NK-92 (cell line): Measurements from ENCODE around the gene HOXC6.

Experiments
- DNase-seq: peaks from one replicate; lab custom pipeline; 2025; ENCODE audit not compliant: unreplicated experiment; lab: John Stamatoyannopoulos, UW

Gene HOXC6

DNA sequence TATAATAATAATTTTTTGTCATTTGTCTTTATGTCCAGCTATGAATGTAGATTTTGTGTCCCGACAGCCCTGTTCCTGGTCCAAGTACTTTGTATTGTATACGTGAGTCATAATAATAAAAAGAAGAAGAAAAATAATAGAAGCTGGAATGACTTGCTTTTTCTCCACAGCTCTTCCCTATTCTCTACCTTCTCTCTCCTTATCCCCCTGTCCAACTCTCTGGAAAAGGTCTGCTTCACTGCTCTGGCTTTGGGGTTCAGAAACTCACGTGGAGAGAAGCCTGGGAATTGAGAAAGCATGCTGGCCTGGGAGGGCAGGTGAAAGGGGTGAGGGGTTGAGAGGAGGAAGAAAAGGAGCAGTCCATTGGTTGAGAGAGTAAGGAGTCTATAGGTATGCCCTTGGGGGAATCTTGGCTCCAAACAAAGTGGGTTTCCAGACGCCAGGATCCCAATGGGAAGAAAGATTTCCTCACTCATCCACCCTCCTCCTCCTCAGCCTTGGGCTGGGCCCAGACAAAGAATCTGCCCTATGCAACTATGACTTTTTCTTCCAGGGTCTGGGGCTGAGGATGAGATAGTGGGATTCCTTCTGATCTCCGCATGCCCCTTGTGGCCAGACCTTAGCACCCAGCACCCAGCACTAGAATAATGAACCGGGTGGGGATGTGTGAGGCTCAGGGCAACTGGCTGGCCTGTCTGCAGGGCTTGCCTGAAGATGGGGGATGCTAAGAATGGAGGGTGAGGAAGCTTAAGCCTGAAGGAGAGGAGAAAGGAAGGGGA, 15.4 kb upstream of the HOXC6 start:
- no peak for DNase-seq

DNA sequence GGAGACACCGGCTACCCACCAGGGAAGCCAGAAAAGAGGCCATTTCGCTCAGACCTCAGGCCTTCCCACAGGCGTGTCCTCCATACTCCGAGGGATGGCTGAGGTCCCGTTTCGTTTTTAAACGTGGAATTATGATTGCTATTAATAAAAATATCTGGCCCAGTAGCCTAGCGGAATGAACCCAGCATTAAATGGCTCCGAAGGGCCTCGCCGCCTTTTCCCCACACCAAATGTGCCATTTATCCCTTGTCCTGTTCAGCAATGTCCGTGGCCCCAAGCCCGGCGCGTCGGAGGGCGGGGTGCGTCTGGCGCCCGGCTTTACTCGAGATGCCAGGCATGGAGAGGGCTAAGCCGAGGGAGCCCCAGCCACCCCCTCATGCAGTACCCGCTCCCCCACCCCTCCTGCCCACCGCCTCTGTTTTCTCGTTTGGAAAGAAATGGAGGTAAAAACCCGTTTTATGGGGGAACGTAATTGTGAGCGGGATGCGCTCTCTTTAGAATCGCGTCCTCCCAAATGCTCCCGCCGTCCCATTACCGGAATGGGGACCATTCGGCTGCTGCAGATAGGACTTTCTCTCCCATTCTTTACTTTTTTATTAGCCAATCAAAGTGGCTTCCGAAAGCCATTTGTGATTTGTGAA, 13.7 kb upstream of the HOXC6 start:
- DNase-seq: no peak

DNA sequence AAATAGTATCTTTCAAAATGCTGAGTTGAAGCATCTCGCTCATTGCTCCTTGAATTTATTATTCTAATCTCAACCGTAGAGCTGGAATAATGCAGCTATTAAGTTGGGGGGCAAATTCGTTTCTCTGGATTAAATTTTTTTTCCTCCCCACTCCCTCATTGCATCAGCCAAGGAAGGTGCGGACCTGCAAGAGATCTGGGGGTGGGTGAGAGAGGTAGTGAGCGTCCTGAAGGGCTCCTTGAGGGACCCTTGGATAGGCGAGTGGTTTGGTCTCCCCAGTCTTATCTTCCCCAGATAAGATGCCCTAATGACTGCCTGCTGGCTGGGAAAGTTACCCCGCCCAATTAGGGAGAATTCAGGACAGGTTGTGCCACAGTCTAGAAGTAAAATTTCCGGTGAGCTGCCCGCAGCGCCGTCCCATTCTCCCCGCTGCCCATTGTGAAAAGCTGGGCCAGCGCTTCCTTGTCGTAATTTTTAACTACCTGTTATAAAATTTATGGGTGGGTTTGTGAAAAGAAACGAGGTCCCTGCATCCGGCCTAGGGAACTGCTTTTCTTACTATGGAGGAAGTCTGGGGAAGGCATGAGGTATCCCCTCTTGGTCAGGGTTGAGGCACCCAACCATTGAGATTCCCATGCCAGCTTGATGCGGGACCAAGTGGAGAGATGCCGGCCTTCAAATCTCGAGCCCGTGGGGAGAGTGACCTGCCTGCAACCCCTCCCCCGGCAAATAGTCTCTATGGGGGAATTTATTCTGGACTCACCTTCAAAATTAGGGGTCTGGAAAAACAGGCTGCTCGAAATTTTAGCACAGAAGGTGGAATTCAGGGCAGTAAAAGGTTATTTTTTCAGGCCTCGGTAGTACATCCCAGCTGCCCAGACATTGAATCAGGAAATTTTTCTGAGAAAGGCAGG, 13.0 kb upstream of the HOXC6 start:
- DNase-seq: no peak

DNA sequence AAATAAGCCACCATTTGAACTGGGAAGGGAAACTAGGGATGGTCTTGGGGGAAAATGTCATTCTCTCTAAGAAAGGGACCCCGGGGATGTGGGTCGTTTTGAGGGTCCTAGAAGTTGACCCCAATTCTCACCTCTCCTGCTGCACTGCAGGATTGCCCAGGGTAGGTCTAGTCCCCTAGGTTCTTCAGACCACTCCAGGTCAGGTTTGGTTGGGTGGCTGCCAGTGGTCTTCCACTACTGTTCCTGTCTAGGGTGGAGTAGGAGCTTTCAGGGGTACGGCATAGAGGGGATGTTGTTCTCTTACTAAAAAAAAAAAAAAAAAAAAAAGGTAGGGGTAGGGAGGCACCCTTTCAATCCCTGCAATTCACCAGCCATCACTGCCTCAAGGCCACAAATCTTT, 12.2 kb upstream of the HOXC6 start:
- DNase-seq: no peak

DNA sequence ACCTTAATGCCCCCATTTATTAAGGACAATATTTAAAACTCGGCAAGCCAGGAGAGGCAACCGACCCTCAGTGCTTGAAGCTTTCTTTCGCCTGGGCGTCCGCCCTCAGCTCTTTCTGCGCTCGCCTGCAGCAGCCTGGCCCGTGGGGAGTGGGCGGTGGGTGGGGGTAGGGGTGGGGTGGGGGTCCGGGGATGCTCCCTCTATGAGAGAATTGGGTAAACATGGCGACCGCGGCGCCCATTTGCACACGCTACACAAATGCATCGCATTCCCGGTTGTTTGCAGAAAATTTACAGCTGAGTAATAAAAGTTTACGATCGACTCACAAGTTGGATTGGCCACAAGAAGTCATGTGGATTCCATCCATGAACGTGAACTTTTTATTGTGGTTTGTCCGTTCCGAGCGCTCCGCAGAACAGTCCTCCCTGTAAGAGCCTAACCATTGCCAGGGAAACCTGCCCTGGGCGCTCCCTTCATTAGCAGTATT, 11.7 kb upstream of the HOXC6 start:
- no peak for DNase-seq

DNA sequence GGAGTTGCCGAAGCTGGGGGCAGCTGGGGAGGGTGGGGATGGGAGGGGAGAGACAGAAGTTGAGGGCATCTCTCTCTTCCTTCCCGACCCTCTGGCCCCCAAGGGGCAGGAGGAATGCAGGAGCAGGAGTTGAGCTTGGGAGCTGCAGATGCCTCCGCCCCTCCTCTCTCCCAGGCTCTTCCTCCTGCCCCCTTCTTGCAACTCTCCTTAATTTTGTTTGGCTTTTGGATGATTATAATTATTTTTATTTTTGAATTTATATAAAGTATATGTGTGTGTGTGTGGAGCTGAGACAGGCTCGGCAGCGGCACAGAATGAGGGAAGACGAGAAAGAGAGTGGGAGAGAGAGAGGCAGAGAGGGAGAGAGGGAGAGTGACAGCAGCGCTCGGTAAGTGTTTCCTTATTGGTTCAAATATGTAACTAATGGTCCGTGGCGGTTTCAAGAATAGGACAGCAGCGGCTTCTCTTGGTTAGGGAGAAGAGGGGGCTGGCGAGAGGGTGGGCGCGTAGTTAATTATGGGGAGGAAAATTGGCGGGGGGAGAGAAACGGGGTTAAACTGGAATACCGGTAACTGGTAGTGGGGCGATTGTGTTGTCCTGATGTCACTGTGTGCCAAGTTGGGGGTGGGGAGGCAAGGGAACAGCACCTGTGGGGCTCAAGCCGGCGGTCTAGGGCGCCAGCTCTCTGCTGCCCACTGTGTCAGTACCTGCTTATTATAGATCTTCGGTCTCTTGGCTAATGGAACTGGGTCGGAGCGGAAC, 11.0 kb upstream of the HOXC6 start:
- DNase-seq: no peak

DNA sequence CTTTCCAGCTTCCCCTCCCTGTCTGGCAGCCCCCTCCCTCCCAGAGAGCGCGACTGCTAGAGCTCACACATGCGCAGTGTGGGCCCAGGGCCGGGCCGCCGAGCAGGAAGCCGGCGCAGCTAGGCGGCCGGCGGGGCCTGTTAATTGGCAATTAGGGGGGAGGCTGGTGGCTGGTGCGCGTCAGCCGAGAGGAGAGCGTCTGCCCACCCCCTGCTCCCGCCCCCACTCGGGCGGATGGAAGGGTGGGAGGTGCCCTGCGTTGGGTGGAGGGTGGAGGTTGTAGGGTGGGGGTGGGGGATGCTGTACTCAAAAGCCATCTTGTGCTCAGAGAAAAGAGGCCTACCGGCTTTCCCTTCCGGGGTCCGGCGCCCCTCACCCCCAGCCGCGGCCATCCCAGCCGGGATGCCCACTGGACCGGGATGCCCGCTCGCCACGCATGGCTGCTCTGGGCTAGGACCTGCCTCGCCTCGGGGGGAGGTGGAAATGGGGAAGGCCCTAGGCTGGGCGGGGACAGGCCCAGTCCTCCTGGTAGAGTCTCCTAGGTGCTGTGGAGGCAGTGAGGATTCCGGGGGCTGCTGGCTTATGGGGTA, 10.3 kb upstream of the HOXC6 start:
- no peak for DNase-seq

DNA sequence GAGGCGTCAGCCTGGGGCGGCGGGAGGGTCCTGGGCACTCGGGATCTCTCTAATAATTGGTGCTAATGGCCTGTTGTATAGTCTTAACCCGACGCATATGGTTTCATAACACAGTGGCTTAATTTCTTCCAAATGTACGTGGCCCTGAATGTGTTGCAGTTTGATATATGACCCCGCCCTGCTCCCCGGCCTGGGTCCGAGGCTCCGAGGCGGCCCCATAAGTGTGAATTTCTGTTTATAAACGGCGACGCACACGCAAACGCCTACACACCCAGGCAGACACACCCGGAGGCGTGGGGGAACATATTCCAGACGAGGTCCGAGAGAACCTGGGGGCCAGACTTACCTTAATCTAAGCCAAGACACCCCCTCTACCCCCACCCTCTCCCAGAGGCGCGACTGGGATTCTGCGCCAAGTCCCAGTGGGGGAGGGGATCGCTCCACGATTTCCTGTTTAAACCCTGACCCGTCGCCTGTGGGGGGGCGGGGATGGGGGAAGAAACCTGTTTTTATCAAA, 9.7 kb upstream of the HOXC6 start:
- DNase-seq: no peak

DNA sequence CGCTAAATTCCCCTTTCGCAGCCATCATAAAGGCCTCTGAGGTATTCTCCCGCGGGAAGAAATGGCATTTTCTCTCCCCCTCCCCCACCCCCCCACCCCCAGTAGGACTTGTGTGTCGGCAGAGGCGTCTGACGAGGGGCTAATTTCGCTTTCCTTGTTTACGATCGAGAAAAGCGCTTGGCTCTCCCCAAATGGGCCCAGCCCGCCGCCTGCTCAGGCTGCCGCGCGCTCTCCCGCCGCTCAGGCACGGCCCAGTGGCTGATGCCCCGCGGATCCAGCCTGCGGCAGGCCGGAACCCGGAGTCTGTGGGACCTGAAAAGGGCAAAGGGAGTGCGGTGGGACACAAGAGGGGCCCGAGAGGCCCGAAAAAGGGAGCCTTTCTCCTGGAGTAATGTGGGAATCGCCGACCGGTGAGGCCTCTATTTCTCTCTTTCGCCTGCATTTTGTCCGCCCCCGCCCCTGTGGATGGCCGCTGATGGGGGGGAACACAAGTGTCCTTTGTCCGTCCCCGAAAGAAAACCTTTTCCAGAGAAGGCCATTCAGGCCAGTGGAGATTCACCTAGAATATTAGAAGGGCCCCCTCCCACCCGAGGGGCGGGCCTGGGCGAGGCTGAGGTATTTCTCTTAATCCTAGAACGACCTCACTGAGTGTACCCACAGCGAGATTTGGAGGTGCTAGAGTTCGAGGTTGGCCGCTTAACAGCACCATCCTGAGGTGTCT, 9.0 kb upstream of the HOXC6 start:
- no peak for DNase-seq

DNA sequence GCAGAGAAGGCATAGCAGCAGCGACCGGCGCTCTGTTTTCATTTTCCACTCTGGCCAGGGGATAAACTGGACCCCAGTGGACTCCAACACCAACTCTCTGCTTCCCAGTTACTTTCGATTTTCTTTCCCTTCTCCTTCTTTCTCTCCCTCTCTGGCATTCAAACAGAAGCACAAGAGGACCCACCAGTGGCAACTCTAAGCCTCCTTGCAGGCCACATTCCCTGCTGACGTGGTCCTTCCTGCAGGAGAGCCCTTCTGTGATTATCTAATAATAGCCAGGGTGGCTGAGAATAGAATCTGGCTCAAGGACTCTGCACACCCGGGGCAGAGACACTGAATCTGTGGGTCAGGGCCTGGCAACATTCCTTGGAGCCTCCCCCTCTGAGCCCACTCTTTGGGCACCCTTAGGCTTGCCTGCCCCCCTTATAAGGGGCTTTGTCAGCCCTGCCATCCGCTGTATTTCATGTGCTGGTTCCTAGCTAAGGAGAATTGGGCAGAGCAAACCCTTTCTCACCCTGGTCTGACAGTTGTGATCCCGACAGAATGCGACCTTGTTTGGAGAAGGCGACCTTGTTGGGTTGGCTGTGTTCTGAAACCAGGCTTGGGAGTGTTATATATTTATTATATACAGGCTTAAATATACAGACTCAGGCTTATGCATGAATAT, 8.2 kb upstream of the HOXC6 start:
- no peak for DNase-seq

DNA sequence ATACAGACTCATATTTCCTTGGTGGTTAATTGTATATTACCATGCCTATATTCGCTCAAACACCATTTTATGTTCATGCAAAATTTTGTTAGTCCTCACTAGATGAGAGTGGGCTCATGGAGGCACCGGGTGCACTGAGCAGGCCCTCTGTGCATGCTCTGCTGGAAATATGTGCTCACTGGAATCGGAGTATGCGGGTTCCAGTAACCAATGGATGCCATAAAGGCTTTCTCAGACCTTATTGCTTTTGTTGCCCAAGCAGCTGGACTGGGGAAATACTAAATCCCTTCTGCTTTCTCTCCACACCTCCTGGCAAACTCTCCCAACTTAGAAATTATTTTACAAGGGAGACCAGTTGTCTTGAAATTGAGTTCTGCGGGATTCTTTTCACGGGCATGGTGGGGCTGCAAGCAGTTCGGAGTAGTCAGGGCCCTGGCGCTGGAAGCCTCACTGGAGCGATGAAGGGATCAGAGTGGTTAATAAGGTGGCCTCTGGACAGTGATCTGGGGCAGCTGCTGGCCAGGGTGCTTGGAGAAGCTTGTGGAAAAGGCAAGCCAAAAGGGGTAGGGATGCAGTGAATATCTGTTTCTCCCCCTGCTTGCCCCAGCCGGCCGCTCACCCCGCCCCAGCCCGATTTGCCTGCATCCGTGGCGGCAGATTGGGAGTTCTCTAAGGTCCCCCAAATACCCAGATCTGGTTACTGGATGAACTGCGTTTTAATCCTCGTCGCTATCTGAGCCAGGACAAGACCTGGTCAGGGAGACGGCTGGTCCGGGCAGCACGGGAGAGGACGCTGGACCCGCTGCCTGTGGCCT, 7.4 kb upstream of the HOXC6 start:
- DNase-seq: no peak

DNA sequence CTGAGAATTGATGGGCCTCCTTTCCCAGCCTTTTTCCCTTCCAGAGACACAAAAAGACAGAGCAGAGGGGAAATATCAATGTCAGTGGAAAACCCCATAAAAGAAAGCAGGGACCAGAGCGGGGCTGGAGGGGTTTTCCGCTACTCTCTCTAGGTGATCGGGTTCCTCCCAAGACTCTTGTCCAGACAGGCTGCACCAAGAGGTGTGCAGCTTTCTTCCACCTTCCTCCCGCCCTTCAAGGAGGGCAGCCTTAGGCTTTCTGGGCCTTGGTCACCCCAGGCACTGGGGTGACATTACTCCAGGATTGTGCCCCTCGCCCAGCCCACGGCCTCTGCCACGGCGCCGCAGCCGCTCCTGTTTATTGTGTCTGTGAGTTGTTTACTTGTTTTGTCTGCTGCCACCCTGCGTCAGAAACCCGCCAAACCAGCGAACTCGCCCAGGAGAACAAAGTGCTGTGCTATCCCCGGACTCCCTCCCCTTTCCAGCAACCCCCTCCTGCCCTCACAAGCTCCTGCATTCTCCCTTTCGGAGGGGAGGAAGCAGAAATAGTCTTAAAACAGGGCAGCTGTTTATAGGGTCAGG, 6.7 kb upstream of the HOXC6 start:
- no peak for DNase-seq

DNA sequence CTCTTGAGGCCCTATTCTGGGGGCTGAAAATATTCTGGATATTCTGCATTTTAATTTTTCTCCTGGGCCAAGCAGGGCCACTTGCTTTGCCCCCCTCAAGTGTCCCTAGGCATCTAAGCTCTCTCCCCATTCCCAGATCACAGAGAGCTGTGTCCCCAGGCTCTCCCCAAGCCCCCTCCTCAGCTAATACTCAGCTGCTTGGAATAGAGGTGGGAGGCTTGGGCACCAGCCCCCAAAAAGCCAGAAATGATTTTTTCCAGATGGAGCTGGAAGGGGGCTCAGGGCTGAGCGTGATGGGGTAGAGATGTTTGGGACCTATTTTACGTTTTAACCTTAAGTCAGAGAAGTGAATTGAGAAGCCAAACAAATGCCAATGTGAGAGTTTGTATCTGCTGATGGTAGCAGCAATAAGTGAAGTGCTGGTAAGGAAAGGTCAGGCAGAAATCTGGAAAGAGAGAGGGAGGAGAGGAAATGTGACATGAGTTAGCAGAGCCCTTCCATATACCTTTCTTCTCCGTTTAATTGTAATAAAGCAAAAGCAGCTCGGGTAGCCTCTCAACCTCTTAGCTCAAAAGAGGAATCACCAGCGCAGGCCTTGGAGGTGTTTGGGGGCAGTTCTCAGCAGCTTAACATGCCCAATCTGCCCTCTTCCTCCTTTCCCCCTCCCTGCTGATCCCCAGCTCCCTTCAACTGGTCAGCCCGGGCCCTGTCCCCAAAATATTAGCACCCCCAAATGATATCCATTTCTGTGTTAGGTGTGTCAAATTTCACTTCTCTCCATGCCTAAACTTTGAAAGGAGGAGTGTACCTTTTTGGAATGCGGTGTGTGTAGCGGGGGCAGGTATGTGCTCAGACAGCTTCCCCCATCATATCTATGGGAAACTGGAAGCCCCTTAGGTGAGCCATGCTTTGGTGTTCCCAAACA, 5.0 kb upstream of the HOXC6 start:
- no peak for DNase-seq

DNA sequence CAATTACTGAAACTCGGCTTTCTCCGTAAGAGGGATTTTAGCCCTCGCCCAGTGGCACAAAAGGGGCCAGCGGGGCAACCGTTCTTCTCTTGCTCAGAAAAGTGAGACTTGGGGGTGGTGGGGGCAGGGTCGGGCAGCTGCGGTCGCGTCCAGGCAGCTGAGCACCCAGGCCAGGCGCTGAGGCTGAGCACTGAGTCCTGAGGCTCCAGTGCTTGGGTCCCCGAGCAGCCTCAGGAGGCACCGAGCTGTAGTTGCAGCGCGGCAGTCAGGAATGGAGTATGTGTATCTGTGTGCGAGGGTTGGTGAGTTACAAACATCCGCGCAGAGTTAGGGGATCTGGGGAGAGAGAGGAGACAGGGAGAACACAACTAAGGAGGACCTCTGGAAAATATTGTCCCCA, 4.1 kb upstream of the HOXC6 start:
- DNase-seq: no peak

DNA sequence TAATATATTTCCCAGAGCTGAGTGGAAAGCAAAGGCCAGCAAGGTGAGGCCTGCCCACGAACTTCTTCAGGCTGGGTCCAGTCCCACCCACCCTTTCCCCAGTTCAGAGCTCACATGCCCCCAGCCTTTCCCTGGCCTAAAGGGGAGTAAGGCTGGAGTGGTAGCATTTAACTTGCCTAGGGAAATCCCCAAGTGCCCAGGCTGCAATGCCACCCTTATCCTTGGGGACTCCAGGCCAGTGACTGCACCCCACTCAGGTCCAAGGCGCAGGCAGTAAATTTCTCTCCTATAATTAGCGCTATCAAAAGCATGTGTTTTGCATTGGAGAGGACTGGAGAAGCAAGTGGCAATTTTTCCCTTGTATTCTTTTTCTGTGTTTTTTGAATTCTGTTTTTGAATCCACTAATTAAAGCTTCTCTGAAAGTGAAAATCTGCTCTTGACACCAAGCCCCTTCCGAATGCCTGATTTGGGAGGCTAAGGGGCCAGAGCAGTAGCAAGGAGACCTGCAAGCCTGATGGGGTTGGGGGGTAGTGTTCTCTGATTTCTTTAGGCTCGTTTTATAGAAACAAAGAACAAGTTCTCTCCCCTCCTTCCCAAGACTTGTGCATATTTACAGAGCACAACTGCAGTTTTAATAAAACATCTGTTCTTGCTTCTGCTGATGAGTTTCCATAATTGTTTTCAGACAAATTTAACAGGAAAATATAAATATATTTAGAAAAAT, 3.5 kb upstream of the HOXC6 start:
- DNase-seq: no peak
